Measurements from ENCODE around the gene MIER2.

- TF ChIP-seq POLR2AphosphoS5 (IDR thresholded peaks at IDR 0.05) (no peak), POLR2A (IDR thresholded peaks at IDR 0.05) (no peak), CTCF (IDR thresholded peaks at IDR 0.05 in 8 of 11, conservative IDR thresholded peaks at IDR 0.05 in 3 of 11) (no peak)
These were observed 36.7 kb downstream of the MIER2 start for GRCh38 chr19:307793-308420.
